PC-9 (cell line): Measurements from ENCODE around the gene CAST.

Experiments used
- EZH2 ChIP-seq: fragments of 200-600 bp; sonication (generic); IDR thresholded peaks from 2 replicates; pipeline ENCODE4 v1.8.0; 2017; ENCODE audit warnings: antibody characterized with exemption, low read depth
- TF ChIP-seq, protein P1 (sequence below): fragments of 200-600 bp; sonication (generic); conservative IDR thresholded peaks from 2 replicates; pipeline ENCODE4 v1.6.1; 2017; ENCODE audit warnings: mixed run types, antibody characterized with exemption, mild to moderate bottlenecking, moderate library complexity

- TF ChIP-seq, protein P1, sequence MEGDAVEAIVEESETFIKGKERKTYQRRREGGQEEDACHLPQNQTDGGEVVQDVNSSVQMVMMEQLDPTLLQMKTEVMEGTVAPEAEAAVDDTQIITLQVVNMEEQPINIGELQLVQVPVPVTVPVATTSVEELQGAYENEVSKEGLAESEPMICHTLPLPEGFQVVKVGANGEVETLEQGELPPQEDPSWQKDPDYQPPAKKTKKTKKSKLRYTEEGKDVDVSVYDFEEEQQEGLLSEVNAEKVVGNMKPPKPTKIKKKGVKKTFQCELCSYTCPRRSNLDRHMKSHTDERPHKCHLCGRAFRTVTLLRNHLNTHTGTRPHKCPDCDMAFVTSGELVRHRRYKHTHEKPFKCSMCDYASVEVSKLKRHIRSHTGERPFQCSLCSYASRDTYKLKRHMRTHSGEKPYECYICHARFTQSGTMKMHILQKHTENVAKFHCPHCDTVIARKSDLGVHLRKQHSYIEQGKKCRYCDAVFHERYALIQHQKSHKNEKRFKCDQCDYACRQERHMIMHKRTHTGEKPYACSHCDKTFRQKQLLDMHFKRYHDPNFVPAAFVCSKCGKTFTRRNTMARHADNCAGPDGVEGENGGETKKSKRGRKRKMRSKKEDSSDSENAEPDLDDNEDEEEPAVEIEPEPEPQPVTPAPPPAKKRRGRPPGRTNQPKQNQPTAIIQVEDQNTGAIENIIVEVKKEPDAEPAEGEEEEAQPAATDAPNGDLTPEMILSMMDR: no peak
- no peak for TF ChIP-seq EZH2
Observed at GRCh38 chr5:96818125-96818788, 156.1 kb downstream of the CAST start.
